ENCODE results near the gene SH3TC1.
A peak's percentile ranks its signal among the peaks of the same experiment; 100 is the strongest.

Gene SH3TC1

GRCh38 chr4:8259743-8260430 lies 60.8 kb downstream of the SH3TC1 start:
- no peak for DNase-seq (ENCODE audit: low spot score in 2 of 2)
- no peak for ATAC-seq (replicated peaks; ENCODE audit: extremely low read depth, poor library complexity, severe bottlenecking)
- Mint-ChIP-seq H3K9me3 (no peaks in the 10 kb centered on the region), H3K4me3 (no peak overlapping the region), H3K27me3 (peaks cover 19% of the 10 kb centered on the region), H3K36me3 (ENCODE audit: insufficient read depth) (no peaks in the 10 kb centered on the region), H3K27ac (ENCODE audit: low read depth) (no peak overlapping the region), H3K4me1 (no peaks in the 10 kb centered on the region)

- Mint-ChIP-seq H3K4me1 (no peaks in the 10 kb centered on the region), H3K27me3 (peaks cover 21% of the 10 kb centered on the region), H3K36me3 (ENCODE audit: insufficient read depth) (no peaks in the 10 kb centered on the region), H3K9me3 (no peaks in the 10 kb centered on the region), H3K4me3 (no peak overlapping the region), H3K27ac (ENCODE audit: low read depth) (no peak overlapping the region)
- DNase-seq (ENCODE audit: low spot score in 2 of 2) = no peak
- ATAC-seq (replicated peaks; ENCODE audit: extremely low read depth, poor library complexity, severe bottlenecking) = no peak
Measured at GRCh38 chr4:8260656-8261111, 61.6 kb downstream of the SH3TC1 start.

- Mint-ChIP-seq H3K4me3 (no peak overlapping the region), H3K27ac (ENCODE audit: low read depth) (no peak overlapping the region), H3K9me3 (no peaks in the 10 kb centered on the region), H3K27me3 (peaks cover 34% of the 10 kb centered on the region), H3K36me3 (ENCODE audit: insufficient read depth) (no peaks in the 10 kb centered on the region), H3K4me1 (no peaks in the 10 kb centered on the region)
- DNase-seq (ENCODE audit: low spot score in 2 of 2) (no peak), ATAC-seq (replicated peaks; ENCODE audit: extremely low read depth, poor library complexity, severe bottlenecking) (no peak)
Measured at GRCh38 chr4:8261851-8262535, 62.9 kb downstream of the SH3TC1 start.

GRCh38 chr4:8262637-8263322 lies 63.7 kb downstream of the SH3TC1 start:
- no peak for ATAC-seq (replicated peaks; ENCODE audit: extremely low read depth, poor library complexity, severe bottlenecking)

GRCh38 chr4:8263397-8263796 lies 64.3 kb downstream of the SH3TC1 start:
- no peak for ATAC-seq (replicated peaks; ENCODE audit: extremely low read depth, poor library complexity, severe bottlenecking)
- DNase-seq (ENCODE audit: low spot score in 2 of 2) = no peak
- Mint-ChIP-seq H3K27ac (ENCODE audit: low read depth) (peak overlapping the region; percentile 0), H3K27me3 (peaks cover 38% of the 10 kb centered on the region), H3K4me3 (no peak overlapping the region), H3K4me1 (no peaks in the 10 kb centered on the region), H3K9me3 (no peaks in the 10 kb centered on the region), H3K36me3 (ENCODE audit: insufficient read depth) (no peaks in the 10 kb centered on the region)

More at GRCh38 chr4:8262637-8263322, 63.7 kb downstream of the SH3TC1 start:
- H3K4me1 Mint-ChIP-seq = no peaks in the 10 kb centered on the region
- no peak overlapping the region for H3K27ac Mint-ChIP-seq (ENCODE audit: low read depth)
- DNase-seq (ENCODE audit: low spot score in 2 of 2) = no peak
- H3K4me3 Mint-ChIP-seq = no peak overlapping the region
- peaks cover 35% of the 10 kb centered on the region for H3K27me3 Mint-ChIP-seq
- no peaks in the 10 kb centered on the region for H3K9me3 Mint-ChIP-seq
- H3K36me3 Mint-ChIP-seq (ENCODE audit: insufficient read depth) = no peaks in the 10 kb centered on the region

DNA sequence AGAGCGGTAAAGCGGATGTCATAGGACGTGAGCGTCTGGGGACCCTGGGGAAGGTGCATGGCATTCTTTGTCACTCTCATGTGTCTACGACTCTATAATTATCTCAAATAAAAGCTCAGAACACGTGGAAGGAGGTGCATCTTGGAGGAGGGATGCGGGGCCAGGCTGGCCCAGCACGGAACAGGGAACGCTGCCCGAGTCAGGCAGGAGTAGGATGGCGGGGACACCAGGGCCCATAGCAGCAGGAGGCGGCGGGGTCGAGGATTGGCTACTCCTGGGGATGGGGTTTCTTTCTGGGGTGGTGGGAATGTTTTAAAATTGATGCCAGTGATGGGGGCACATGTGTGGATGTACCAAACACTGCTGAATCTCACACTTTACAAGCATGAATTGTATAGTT lies 65.0 kb downstream of the SH3TC1 start:
- peaks cover 45% of the 10 kb centered on the region for H3K27me3 Mint-ChIP-seq
- H3K9me3 Mint-ChIP-seq = no peaks in the 10 kb centered on the region
- H3K36me3 Mint-ChIP-seq (ENCODE audit: insufficient read depth) = no peaks in the 10 kb centered on the region
- DNase-seq (ENCODE audit: low spot score in 2 of 2) = no peak
- H3K27ac Mint-ChIP-seq (ENCODE audit: low read depth) = peak overlapping the region; percentile 0
- no peaks in the 10 kb centered on the region for H3K4me1 Mint-ChIP-seq
- no peak for ATAC-seq (replicated peaks; ENCODE audit: extremely low read depth, poor library complexity, severe bottlenecking)
- no peak overlapping the region for H3K4me3 Mint-ChIP-seq

- Mint-ChIP-seq H3K9me3 (no peaks in the 10 kb centered on the region), H3K4me3 (no peak overlapping the region), H3K27me3 (peaks cover 42% of the 10 kb centered on the region), H3K36me3 (ENCODE audit: insufficient read depth) (no peaks in the 10 kb centered on the region), H3K4me1 (no peaks in the 10 kb centered on the region), H3K27ac (ENCODE audit: low read depth) (no peak overlapping the region)
- ATAC-seq (replicated peaks; ENCODE audit: extremely low read depth, poor library complexity, severe bottlenecking) (no peak), DNase-seq (ENCODE audit: low spot score in 2 of 2) (no peak)
Measured at GRCh38 chr4:8265171-8265929, 66.3 kb downstream of the SH3TC1 start.

DNA sequence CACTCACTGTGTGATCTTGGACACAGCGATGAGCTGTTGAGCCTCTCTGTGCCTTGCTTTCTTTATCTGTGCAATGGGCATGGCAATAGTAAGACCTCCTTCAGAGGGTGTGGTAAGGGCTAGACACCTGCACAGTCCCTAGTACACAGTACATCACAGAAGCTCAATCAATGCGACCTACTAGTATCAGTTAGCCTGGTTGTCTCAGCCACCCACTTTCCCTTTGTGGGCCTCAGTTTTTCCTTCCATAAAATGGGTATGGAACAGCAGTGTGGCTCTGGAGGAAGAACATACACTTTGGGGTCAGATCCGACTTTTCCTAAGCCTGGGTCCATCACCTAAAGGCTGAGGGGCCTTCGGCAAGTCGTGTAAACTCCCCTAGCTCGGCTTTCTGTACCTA lies 67.0 kb downstream of the SH3TC1 start:
- ATAC-seq (replicated peaks; ENCODE audit: extremely low read depth, poor library complexity, severe bottlenecking) (no peak), DNase-seq (ENCODE audit: low spot score in 2 of 2) (no peak)
- Mint-ChIP-seq H3K36me3 (ENCODE audit: insufficient read depth) (no peaks in the 10 kb centered on the region), H3K4me1 (no peaks in the 10 kb centered on the region), H3K27ac (ENCODE audit: low read depth) (no peak overlapping the region), H3K27me3 (peaks cover 47% of the 10 kb centered on the region), H3K4me3 (no peak overlapping the region), H3K9me3 (no peaks in the 10 kb centered on the region)

DNA sequence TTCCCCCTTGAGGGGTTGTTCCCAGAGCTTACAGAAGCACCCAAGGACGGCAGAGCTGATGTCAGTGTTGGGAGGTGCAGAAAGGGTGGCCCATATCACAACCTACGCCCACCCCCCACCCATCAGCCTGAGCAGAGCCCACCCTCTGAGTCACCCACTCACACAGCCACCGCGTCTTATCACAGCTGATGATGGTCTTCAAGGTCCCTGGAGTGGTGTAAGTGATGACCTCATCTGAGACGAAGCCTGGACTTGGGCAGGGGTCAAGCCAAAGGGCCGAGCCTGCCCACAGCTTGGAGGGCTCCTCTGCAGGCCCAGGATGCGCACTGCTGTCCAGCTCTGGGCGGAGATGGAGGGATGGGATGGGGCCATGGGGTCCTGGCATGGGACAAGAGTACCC lies 67.4 kb downstream of the SH3TC1 start:
- no peaks in the 10 kb centered on the region for H3K9me3 Mint-ChIP-seq
- H3K27me3 Mint-ChIP-seq = peaks cover 52% of the 10 kb centered on the region

DNA sequence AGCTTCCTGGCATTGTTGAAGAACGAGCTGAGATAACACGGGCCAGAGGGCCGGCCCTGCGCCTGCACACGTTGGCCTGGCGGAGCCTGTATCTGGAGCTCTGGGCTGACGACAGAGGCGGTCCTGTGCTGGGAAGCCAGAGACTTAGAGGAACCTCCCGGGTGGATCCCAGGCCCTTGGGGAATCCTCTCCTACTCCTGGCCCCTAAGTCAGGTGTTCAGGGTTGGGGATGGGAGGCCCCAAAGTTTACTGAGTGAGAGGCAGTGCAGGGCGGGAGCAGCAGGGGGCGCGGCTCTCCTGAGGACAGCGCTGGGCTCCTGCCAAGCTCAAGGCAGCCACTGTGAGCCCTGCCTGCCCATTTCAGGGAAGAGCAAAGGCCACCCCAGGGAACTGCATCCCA lies 68.0 kb downstream of the SH3TC1 start:
- Mint-ChIP-seq H3K27ac (ENCODE audit: low read depth) (no peak overlapping the region), H3K4me3 (no peak overlapping the region), H3K27me3 (peaks cover 57% of the 10 kb centered on the region), H3K9me3 (no peaks in the 10 kb centered on the region), H3K36me3 (ENCODE audit: insufficient read depth) (no peaks in the 10 kb centered on the region), H3K4me1 (no peaks in the 10 kb centered on the region)
- no peak for ATAC-seq (replicated peaks; ENCODE audit: extremely low read depth, poor library complexity, severe bottlenecking)
- DNase-seq (ENCODE audit: low spot score in 2 of 2) = no peak

More for the DNA sequence above, 67.4 kb downstream of the SH3TC1 start:
- no peak overlapping the region for H3K27ac Mint-ChIP-seq (ENCODE audit: low read depth)
- H3K4me1 Mint-ChIP-seq = no peaks in the 10 kb centered on the region
- no peak for ATAC-seq (replicated peaks; ENCODE audit: extremely low read depth, poor library complexity, severe bottlenecking)
- no peak for DNase-seq (ENCODE audit: low spot score in 2 of 2)
- no peaks in the 10 kb centered on the region for H3K36me3 Mint-ChIP-seq (ENCODE audit: insufficient read depth)
- no peak overlapping the region for H3K4me3 Mint-ChIP-seq

DNA sequence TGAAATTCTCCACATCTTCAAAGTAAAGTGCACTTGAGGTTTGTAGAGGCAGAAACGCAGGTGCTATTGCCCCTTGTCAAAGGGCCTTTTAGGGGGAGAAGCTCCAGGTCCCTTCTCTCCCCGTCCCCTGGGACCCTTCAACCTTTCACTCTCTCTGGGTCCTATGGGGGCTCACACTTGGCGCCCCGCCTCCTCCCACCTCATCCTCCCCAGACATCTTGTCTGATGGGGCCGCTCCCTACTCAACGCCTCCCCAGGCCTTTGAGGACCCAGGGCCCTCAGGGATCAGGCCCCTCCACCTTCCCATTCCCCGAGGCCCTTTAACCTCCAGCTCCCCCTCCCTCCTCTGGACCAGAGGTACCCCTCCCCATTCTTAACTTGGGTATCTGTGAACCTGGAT lies 69.1 kb downstream of the SH3TC1 start:
- Mint-ChIP-seq H3K4me3 (no peak overlapping the region), H3K27ac (ENCODE audit: low read depth) (no peak overlapping the region), H3K4me1 (no peaks in the 10 kb centered on the region), H3K36me3 (ENCODE audit: insufficient read depth) (no peaks in the 10 kb centered on the region), H3K9me3 (no peaks in the 10 kb centered on the region), H3K27me3 (peaks cover 64% of the 10 kb centered on the region)
- DNase-seq (ENCODE audit: low spot score in 2 of 2) = no peak
- ATAC-seq (replicated peaks; ENCODE audit: extremely low read depth, poor library complexity, severe bottlenecking) = no peak

GRCh38 chr4:8268901-8269534 lies 69.9 kb downstream of the SH3TC1 start:
- Mint-ChIP-seq H3K9me3 (no peaks in the 10 kb centered on the region), H3K4me1 (no peaks in the 10 kb centered on the region), H3K36me3 (ENCODE audit: insufficient read depth) (no peaks in the 10 kb centered on the region), H3K4me3 (no peak overlapping the region), H3K27me3 (peaks cover 63% of the 10 kb centered on the region), H3K27ac (ENCODE audit: low read depth) (no peak overlapping the region)
- no peak for ATAC-seq (replicated peaks; ENCODE audit: extremely low read depth, poor library complexity, severe bottlenecking)
- DNase-seq (ENCODE audit: low spot score in 2 of 2) = no peak
